ENCODE results near the gene FRY.

The FRY gene

DNA sequence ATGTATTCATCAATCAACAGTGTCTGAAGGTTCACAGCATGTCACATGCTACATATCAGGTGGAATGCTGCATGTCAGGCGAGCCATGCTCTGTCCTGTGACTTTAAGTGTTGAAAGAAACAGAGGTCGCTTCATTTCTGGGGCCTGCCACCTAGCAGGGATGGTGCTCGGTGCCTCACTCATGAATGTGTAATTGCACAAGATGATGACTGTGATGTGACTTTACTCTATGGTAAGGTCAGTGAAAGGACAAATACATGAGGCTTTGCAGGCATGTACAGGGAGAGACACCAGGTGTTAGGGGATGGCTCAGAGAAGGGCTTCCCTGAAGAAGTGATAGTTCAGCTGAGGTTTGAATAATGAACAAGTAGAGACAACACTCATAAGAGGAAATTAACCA, 66.7 kb downstream of the FRY start:
- no peak overlapping the region for H3K4me3 ChIP-seq (ENCODE audit: low read depth, low read length)
- TF ChIP-seq, protein P1, sequence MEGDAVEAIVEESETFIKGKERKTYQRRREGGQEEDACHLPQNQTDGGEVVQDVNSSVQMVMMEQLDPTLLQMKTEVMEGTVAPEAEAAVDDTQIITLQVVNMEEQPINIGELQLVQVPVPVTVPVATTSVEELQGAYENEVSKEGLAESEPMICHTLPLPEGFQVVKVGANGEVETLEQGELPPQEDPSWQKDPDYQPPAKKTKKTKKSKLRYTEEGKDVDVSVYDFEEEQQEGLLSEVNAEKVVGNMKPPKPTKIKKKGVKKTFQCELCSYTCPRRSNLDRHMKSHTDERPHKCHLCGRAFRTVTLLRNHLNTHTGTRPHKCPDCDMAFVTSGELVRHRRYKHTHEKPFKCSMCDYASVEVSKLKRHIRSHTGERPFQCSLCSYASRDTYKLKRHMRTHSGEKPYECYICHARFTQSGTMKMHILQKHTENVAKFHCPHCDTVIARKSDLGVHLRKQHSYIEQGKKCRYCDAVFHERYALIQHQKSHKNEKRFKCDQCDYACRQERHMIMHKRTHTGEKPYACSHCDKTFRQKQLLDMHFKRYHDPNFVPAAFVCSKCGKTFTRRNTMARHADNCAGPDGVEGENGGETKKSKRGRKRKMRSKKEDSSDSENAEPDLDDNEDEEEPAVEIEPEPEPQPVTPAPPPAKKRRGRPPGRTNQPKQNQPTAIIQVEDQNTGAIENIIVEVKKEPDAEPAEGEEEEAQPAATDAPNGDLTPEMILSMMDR (IDR thresholded peaks at IDR 0.05; ENCODE audit: low read depth, low read length): no peak

DNA sequence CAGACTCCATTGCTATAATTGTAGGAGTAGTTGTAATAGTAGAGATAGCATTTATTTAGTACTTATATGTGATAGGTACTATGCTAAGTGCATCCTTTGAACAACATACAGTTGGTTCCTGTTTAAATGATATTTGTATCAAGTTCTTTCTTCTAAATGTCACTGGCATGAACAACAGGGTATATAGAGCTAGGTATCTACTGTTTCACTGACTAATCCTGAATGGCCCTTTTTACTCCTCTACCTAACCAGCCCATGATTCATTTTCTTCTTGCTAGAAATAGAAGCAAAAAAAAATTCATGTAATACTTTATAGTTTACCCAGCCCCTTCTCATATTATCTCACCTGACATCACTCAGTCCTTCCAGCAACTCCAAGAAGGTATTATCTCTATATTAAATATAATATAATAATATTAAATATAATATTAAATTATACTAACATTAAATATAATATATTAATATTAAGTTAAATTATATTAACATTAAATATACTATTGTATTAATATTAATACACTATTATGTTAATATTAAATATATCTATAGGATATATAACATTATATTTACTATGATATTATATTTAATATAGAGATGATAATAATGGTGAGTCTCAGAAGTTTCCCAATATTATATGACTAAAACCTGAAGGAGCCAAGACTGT, 74.2 kb downstream of the FRY start:
- TF ChIP-seq, protein P1 (IDR thresholded peaks at IDR 0.05; ENCODE audit: low read depth, low read length): no peak
- H3K4me3 ChIP-seq (ENCODE audit: low read depth, low read length): no peak overlapping the region

- TF ChIP-seq, protein P1 (IDR thresholded peaks at IDR 0.05; ENCODE audit: low read depth, low read length): no peak
- no peak overlapping the region for H3K4me3 ChIP-seq (ENCODE audit: low read depth, low read length)
Observed at GRCh38 chr13:32107474-32107873, 75.9 kb downstream of the FRY start.

GRCh38 chr13:32107973-32108372, 76.4 kb downstream of the FRY start:
- no peak overlapping the region for H3K4me3 ChIP-seq (ENCODE audit: low read depth, low read length)
- TF ChIP-seq, protein P1 (IDR thresholded peaks at IDR 0.05; ENCODE audit: low read depth, low read length): no peak

GRCh38 chr13:32113532-32113931, 82.0 kb downstream of the FRY start:
- H3K4me3 ChIP-seq (ENCODE audit: low read depth, low read length): no peak overlapping the region
- TF ChIP-seq, protein P1 (IDR thresholded peaks at IDR 0.05; ENCODE audit: low read depth, low read length): no peak

DNA sequence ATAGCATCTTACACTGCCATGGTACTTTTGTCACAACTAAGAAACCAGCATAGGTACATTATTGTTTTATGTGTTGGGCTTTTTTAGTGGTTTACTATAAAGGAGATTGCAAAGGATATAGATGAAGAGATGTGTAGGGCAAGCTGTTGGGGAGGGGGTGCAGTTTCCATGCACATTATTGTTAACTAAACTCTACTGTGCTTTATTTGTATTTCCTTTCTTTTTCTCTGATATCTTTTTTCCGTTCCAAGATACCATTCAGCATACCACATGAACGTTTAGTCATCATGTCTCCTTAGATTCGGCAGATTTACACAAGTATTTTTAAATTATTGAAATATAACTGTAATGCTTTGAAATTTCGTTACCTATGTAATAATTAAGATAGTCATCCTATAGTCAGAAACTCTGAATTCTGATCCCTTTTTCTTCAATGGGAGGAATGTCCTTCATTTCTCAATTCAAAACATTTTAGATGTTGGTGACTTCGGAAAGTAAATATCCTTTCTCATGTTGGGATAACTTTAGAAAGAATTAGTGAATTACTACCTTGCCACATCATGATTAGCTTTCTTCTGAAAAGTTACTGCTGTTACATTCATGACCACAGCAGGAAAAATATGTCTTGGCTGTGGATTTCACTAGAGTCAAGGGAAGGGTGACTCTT, 82.8 kb downstream of the FRY start:
- TF ChIP-seq, protein P1 (IDR thresholded peaks at IDR 0.05; ENCODE audit: low read depth, low read length): no peak
- no peak overlapping the region for H3K4me3 ChIP-seq (ENCODE audit: low read depth, low read length)

DNA sequence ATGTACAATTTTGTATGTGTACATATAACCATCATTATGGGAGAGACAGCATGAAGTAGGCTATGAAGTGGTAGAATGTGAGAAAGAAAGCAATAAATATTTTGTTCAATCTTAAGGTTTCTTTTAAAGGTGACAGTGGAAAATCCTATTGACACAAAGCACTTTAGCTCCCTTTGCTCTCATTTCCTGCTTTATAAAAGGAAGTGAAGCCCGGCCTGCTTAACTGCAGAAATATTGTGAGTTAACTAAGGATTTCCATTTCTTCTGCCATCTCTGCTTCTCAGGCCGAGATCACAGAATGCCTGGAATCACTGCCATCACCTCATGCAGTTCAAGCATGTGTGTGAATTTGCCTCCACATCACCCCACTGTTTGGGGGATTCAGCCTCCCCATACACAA, 83.5 kb downstream of the FRY start:
- TF ChIP-seq, protein P1 (IDR thresholded peaks at IDR 0.05; ENCODE audit: low read depth, low read length): no peak
- no peak overlapping the region for H3K4me3 ChIP-seq (ENCODE audit: low read depth, low read length)

All from WI38 (cell line).